Skeletal muscle tissue (tissue), 4 donors: Measurements from ENCODE around the gene SYT2. TPM values are rescaled to one million over a fixed set of nuclear protein-coding genes. Genes with fewer than 3 reads are reported as not detected.
"Not testable (repeated sequence)": the region's sequence is repeated elsewhere in the genome, so short reads cannot be mapped to it uniquely, and the experiment has no call there.

ENCODE experiments used
- H3K27ac ChIP-seq: one replicate; pipeline ENCODE4 v1.7.0; 2013; ENCODE audit warnings: mild to moderate bottlenecking, low read depth, low read length, inconsistent platforms
- H3K27me3 ChIP-seq, 3 donors: one replicate each; pipeline ENCODE4 v1.7.0; 2013; ENCODE audit warnings: low read length in 3 of 3; ENCODE audit not compliant: control insufficient read depth in 3 of 3, insufficient read depth in 3 of 3
- H3K36me3 ChIP-seq, 3 donors: one replicate each; pipeline ENCODE4 v1.7.0; 2013; ENCODE audit warnings: low read length in 3 of 3; ENCODE audit not compliant: control insufficient read depth in 3 of 3, insufficient read depth in 3 of 3
- H3K4me1 ChIP-seq, 3 donors: one replicate each; pipeline ENCODE4 v1.7.0; 2013; ENCODE audit warnings: low read length in 3 of 3, mild to moderate bottlenecking in 3 of 3; ENCODE audit not compliant: control insufficient read depth in 3 of 3, insufficient read depth in 3 of 3
- H3K4me3 ChIP-seq, 3 donors: one replicate each; pipeline ENCODE4 v1.7.0; 2013; ENCODE audit warnings: low read length in 3 of 3
- H3K9ac ChIP-seq, 3 donors: one replicate each; pipeline ENCODE4 v1.7.0; 2013; ENCODE audit warnings: low read length in 3 of 3, mild to moderate bottlenecking in 3 of 3, moderate library complexity in 2 of 3, low read depth in 1 of 3
- H3K9me3 ChIP-seq, 3 donors: one replicate each; pipeline ENCODE4 v1.7.0; 2013; ENCODE audit warnings: low read length in 3 of 3; ENCODE audit not compliant: control insufficient read depth in 3 of 3
- total RNA-seq: library from RNA; depleted of rRNA; stranded (reverse); fragments of >200 nt; gene quantifications from one replicate; pipeline ENCODE4 v1.2.3, GENCODE V29; 2014
- donor health status: Osteomylitis.

The SYT2 gene
- total RNA-seq, 1 donor from 2014 or later, result under 0.01 TPM

GRCh38 chr1:202612036-202612435 lies 98.2 kb downstream of the SYT2 start:
- H3K9me3 ChIP-seq, H3K36me3 ChIP-seq, H3K27me3 ChIP-seq, H3K4me3 ChIP-seq, H3K9ac ChIP-seq, H3K27ac ChIP-seq: not testable (repeated sequence)
- peaks cover 20 to 28% (median 22%) of the 10 kb centered on the region in 3 donors for H3K4me1 ChIP-seq

- H3K9ac ChIP-seq, result no peak overlapping the region
- no peak overlapping the region for H3K27ac ChIP-seq
- H3K27me3 ChIP-seq, result no peaks in the 10 kb centered on the region
- H3K4me1 ChIP-seq, result peaks cover 0 to 3% (median 0%) of the 10 kb centered on the region in 3 donors
- H3K4me3 ChIP-seq, result no peak overlapping the region
- H3K36me3 ChIP-seq, result peaks cover 16 to 22% (median 19%) of the 10 kb centered on the region in 3 donors
- H3K9me3 ChIP-seq, result no peaks in the 10 kb centered on the region
These were observed 104.7 kb downstream of the SYT2 start for GRCh38 chr1:202605515-202605914.

GRCh38 chr1:202603435-202603834 lies 106.8 kb downstream of the SYT2 start:
- Histone ChIP-seq H3K4me1 (peaks cover 4 to 8% (median 7%) of the 10 kb centered on the region in 3 donors), H3K9me3 (no peaks in the 10 kb centered on the region), H3K4me3 (no peak overlapping the region), H3K27ac (no peak overlapping the region), H3K36me3 (peaks cover 16 to 27% (median 23%) of the 10 kb centered on the region in 3 donors), H3K9ac (no peak overlapping the region), H3K27me3 (no peaks in the 10 kb centered on the region)

GRCh38 chr1:202600432-202601041 lies 109.7 kb downstream of the SYT2 start:
- Histone ChIP-seq H3K36me3 (peaks cover 16 to 27% (median 21%) of the 10 kb centered on the region in 3 donors), H3K27me3 (no peaks in the 10 kb centered on the region), H3K27ac (no peak overlapping the region), H3K4me1 (peaks cover 4 to 8% (median 7%) of the 10 kb centered on the region in 3 donors), H3K9me3 (no peaks in the 10 kb centered on the region), H3K4me3 (no peak overlapping the region), H3K9ac (no peak overlapping the region)

- H3K27ac ChIP-seq, result no peak overlapping the region
- peaks cover 4 to 8% (median 7%) of the 10 kb centered on the region in 3 donors for H3K4me1 ChIP-seq
- peak overlapping the region in 1 of 3 donors; percentile 13 for H3K4me3 ChIP-seq
- H3K9ac ChIP-seq, result no peak overlapping the region
- no peaks in the 10 kb centered on the region for H3K27me3 ChIP-seq
- no peaks in the 10 kb centered on the region for H3K9me3 ChIP-seq
- H3K36me3 ChIP-seq, result peaks cover 16 to 27% (median 20%) of the 10 kb centered on the region in 3 donors
These were observed 110.4 kb downstream of the SYT2 start for GRCh38 chr1:202599669-202600431.

- H3K36me3 ChIP-seq, result peaks cover 6 to 14% (median 11%) of the 10 kb centered on the region in 3 donors
- H3K27me3 ChIP-seq, result no peaks in the 10 kb centered on the region
- H3K4me3 ChIP-seq, result no peak overlapping the region
- no peak overlapping the region for H3K9ac ChIP-seq
- peaks cover 9 to 23% (median 17%) of the 10 kb centered on the region in 3 donors for H3K4me1 ChIP-seq
- H3K27ac ChIP-seq, result no peak overlapping the region
- H3K9me3 ChIP-seq, result no peaks in the 10 kb centered on the region
These were observed 113.0 kb downstream of the SYT2 start for GRCh38 chr1:202597090-202597761.

- Histone ChIP-seq H3K4me3 (no peak overlapping the region), H3K27ac (no peak overlapping the region), H3K27me3 (no peaks in the 10 kb centered on the region), H3K4me1 (peaks cover 9 to 27% (median 23%) of the 10 kb centered on the region in 3 donors), H3K36me3 (peaks cover 3 to 11% (median 11%) of the 10 kb centered on the region in 3 donors), H3K9me3 (no peaks in the 10 kb centered on the region), H3K9ac (no peak overlapping the region)
These were observed 113.6 kb downstream of the SYT2 start for GRCh38 chr1:202596638-202597037.

GRCh38 chr1:202593845-202594244 lies 116.4 kb downstream of the SYT2 start:
- peaks cover 19 to 48% (median 35%) of the 10 kb centered on the region in 3 donors for H3K4me1 ChIP-seq
- no peak overlapping the region for H3K4me3 ChIP-seq
- H3K27ac ChIP-seq, result no peak overlapping the region
- H3K36me3 ChIP-seq, result peaks cover 0 to 7% (median 2%) of the 10 kb centered on the region in 3 donors
- no peaks in the 10 kb centered on the region for H3K27me3 ChIP-seq
- H3K9ac ChIP-seq, result no peak overlapping the region
- H3K9me3 ChIP-seq, result no peaks in the 10 kb centered on the region

GRCh38 chr1:202592146-202592545 lies 118.1 kb downstream of the SYT2 start:
- H3K36me3 ChIP-seq, result peaks cover 0 to 7% (median 2%) of the 10 kb centered on the region in 3 donors
- no peak overlapping the region for H3K9ac ChIP-seq
- H3K9me3 ChIP-seq, result no peaks in the 10 kb centered on the region
- H3K27me3 ChIP-seq, result no peaks in the 10 kb centered on the region
- no peak overlapping the region for H3K27ac ChIP-seq
- H3K4me3 ChIP-seq, result no peak overlapping the region
- H3K4me1 ChIP-seq, result peaks cover 33 to 64% (median 51%) of the 10 kb centered on the region in 3 donors
